Measurements from ENCODE around the gene SYNPO. TPM values are rescaled to one million over a fixed set of nuclear protein-coding genes. Genes with fewer than 3 reads are reported as not detected.

The SYNPO gene
- total RNA-seq, 4 donors from 2014 or later: 15.5 to 89.4 (median 41.8) TPM

DNA sequence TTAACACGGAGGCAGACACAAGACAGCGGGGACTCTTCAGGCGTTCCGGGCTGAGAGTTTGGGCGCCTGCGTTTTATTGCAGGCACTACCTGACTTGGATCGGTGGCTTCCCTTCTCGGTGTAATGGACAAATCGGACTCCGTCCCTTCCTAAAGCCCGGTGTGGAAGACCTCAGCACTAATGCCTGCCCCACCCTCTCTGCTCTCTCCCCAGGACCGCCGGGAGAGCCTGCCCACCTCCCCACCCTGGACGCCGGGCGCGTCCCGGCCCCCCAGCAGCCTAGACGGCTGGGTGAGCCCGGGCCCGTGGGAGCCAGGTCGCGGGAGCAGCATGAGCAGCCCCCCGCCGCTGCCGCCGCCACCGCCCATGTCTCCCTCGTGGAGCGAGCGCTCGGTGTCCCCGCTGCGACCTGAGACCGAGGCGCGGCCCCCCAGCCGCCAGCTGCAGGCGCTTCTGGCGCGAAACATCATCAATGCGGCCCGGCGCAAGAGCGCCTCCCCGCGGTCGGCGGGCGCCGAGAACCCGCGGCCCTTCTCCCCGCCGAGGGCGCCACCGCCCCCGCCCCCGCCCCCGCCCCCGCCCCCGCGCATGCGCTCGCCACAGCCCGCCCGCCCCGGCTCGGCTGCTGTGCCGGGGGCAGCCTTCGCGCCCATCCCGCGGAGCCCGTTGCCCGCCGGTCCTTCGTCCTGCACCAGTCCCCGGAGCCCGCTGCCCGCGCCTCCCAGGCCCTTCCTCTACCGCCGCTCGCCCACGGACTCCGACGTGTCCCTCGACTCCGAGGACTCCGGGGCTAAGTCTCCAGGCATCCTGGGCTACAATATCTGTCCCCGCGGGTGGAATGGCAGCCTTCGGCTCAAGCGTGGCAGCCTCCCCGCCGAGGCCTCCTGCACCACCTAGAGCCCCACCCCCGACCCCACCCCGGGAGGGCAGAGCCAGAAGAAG is 16.0 kb downstream of the SYNPO start:
- Histone ChIP-seq H3K9me3 (no peaks in the 10 kb centered on the region), H3K36me3 (no peaks in the 10 kb centered on the region), H3K27me3 (no peaks in the 10 kb centered on the region), H3K4me3 (peak overlapping the region; percentile 35 to 70 (median 59)), H3K4me1 (peaks cover 0 to 23% (median 17%) of the 10 kb centered on the region in 4 donors), H3K27ac (peak overlapping the region; percentile 62 to 75 (median 66))
- in situ Hi-C loops (cut with MboI; ENCODE audit: low pct_ligation_motif_present in 1 of 4, low pct_unique_long_range_greater_than_20kb in 1 of 4, low sequenced_read_pairs in 3 of 4): loop anchor here (5.0 to 25.0 kb wide), 3 partner anchors 94 to 194 kb away; no protein-coding TSS in a partner anchor
- peak; percentile 82 for DNase-seq
- 4% methylated on average over 40 of the region's 99 CpGs; no CpG with 5 or more reads in 1 of the 2 donors for WGBS, 2 donors (ENCODE audit: low coverage in 1 of 2)
- TF ChIP-seq POLR2A (IDR thresholded peaks at IDR 0.05) (no peak), POLR2AphosphoS5 (IDR thresholded peaks at IDR 0.05) (peak in 1 of 3 donors; percentile 15), CTCF (IDR thresholded peaks at IDR 0.05) (peak; percentile 32 to 71 (median 65))
- intact Hi-C loops (cut with DNase I; ENCODE audit: low total_unique reads): loop anchor here (5.0 to 10.0 kb wide), 2 partner anchors 94 to 202 kb away; no protein-coding TSS in a partner anchor

DNA sequence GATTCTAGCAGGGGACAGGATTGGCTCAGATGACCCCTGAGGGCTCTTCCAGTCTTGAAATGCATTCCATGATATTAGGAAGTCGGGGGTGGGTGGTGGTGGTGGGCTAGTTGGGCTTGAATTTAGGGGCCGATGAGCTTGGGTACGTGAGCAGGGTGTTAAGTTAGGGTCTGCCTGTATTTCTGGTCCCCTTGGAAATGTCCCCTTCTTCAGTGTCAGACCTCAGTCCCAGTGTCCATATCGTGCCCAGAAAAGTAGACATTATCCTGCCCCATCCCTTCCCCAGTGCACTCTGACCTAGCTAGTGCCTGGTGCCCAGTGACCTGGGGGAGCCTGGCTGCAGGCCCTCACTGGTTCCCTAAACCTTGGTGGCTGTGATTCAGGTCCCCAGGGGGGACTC is 17.7 kb downstream of the SYNPO start:
- peak; percentile 5 for DNase-seq
- in situ Hi-C loops (cut with MboI; ENCODE audit: low pct_ligation_motif_present in 1 of 4, low pct_unique_long_range_greater_than_20kb in 1 of 4, low sequenced_read_pairs in 3 of 4): loop anchor here (5.0 to 25.0 kb wide), 3 partner anchors 96 to 196 kb away; no protein-coding TSS in a partner anchor
- Histone ChIP-seq H3K27ac (peak overlapping the region in 1 of 4 donors; percentile 41), H3K9me3 (no peaks in the 10 kb centered on the region), H3K36me3 (no peaks in the 10 kb centered on the region), H3K4me3 (no peak overlapping the region), H3K27me3 (no peaks in the 10 kb centered on the region), H3K4me1 (peaks cover 0 to 23% (median 17%) of the 10 kb centered on the region in 4 donors)
- WGBS, 2 donors (ENCODE audit: low coverage in 1 of 2): 88 to 90% methylated on average over 2 to 4 of the region's 4 CpGs
- intact Hi-C loops (cut with DNase I; ENCODE audit: low total_unique reads): loop anchor here (5.0 to 10.0 kb wide), 2 partner anchors 96 to 203 kb away; no protein-coding TSS in a partner anchor
- TF ChIP-seq CTCF (IDR thresholded peaks at IDR 0.05): no peak

- no peak overlapping the region for H3K27ac ChIP-seq
- intact Hi-C loops (cut with DNase I; ENCODE audit: low total_unique reads) (loop anchor here (5.0 to 10.0 kb wide), 2 partner anchors 96 to 204 kb away; no protein-coding TSS in a partner anchor), in situ Hi-C loops (cut with MboI; ENCODE audit: low pct_ligation_motif_present in 1 of 4, low pct_unique_long_range_greater_than_20kb in 1 of 4, low sequenced_read_pairs in 3 of 4) (loop anchor here (5.0 to 25.0 kb wide), 3 partner anchors 96 to 196 kb away; no protein-coding TSS in a partner anchor)
These were observed 18.3 kb downstream of the SYNPO start for GRCh38 chr5:150658699-150659265.

More at GRCh38 chr5:150658699-150659265, 18.3 kb downstream of the SYNPO start:
- TF ChIP-seq CTCF (IDR thresholded peaks at IDR 0.05) (no peak), POLR2A (IDR thresholded peaks at IDR 0.05) (no peak), POLR2AphosphoS5 (IDR thresholded peaks at IDR 0.05) (no peak), EP300 (IDR thresholded peaks at IDR 0.05; ENCODE audit: low read depth) (no peak)
- peaks cover 0 to 23% (median 17%) of the 10 kb centered on the region in 4 donors for H3K4me1 ChIP-seq
- no peak overlapping the region for H3K4me3 ChIP-seq
- WGBS, 2 donors (ENCODE audit: low coverage in 1 of 2): 72% methylated on average over 3 of the region's 3 CpGs; no CpG with 5 or more reads in 1 of the 2 donors
- no peaks in the 10 kb centered on the region for H3K9me3 ChIP-seq
- no peak for DNase-seq
- no peaks in the 10 kb centered on the region for H3K36me3 ChIP-seq
- H3K27me3 ChIP-seq: no peaks in the 10 kb centered on the region

Data from transverse colon (tissue), 4 donors.